PFSK-1 (cell line): ENCODE results near the gene SGK1.

ENCODE experiments used
- FOXP2 ChIP-seq: optimal IDR thresholded peaks from 2 replicates; pipeline ENCODE3; 2011; ENCODE audit warnings: borderline replicate concordance, control low read depth, inconsistent platforms; ENCODE audit not compliant: insufficient read depth; ENCODE audit errors: extremely low read length, extremely low read depth
- POLR2AphosphoS5 ChIP-seq: IDR thresholded peaks from 2 replicates; pipeline ENCODE4 v1.6.1; 2012; ENCODE audit warnings: low read depth, mild to moderate bottlenecking, control low read depth, low read length, moderate library complexity
- SIN3A ChIP-seq: IDR thresholded peaks from 2 replicates; pipeline ENCODE4 v1.6.1; 2012; ENCODE audit warnings: mild to moderate bottlenecking, low read length, moderate library complexity, borderline replicate concordance; ENCODE audit not compliant: insufficient read depth
- TAF1 ChIP-seq: IDR thresholded peaks from 2 replicates; pipeline ENCODE4 v1.6.1; 2012; ENCODE audit warnings: low read length, control low read depth, borderline replicate concordance; ENCODE audit not compliant: insufficient read depth
- TF ChIP-seq, protein P1 (sequence below), 2 experiments: IDR thresholded peaks; 2 replicates each; pipeline versions ENCODE4 v1.6.1 to v1.8.0; 2011 to 2012; ENCODE audit warnings: low read depth in 2 of 2, low read length in 2 of 2, control low read depth in 1 of 2, inconsistent platforms in 1 of 2, mild to moderate bottlenecking in 1 of 2, moderate library complexity in 1 of 2; ENCODE audit not compliant: insufficient read depth in 1 of 2

Gene SGK1

GRCh38 chr6:134307870-134308269, 10.0 kb downstream of the SGK1 start:
- TF ChIP-seq, protein P1, sequence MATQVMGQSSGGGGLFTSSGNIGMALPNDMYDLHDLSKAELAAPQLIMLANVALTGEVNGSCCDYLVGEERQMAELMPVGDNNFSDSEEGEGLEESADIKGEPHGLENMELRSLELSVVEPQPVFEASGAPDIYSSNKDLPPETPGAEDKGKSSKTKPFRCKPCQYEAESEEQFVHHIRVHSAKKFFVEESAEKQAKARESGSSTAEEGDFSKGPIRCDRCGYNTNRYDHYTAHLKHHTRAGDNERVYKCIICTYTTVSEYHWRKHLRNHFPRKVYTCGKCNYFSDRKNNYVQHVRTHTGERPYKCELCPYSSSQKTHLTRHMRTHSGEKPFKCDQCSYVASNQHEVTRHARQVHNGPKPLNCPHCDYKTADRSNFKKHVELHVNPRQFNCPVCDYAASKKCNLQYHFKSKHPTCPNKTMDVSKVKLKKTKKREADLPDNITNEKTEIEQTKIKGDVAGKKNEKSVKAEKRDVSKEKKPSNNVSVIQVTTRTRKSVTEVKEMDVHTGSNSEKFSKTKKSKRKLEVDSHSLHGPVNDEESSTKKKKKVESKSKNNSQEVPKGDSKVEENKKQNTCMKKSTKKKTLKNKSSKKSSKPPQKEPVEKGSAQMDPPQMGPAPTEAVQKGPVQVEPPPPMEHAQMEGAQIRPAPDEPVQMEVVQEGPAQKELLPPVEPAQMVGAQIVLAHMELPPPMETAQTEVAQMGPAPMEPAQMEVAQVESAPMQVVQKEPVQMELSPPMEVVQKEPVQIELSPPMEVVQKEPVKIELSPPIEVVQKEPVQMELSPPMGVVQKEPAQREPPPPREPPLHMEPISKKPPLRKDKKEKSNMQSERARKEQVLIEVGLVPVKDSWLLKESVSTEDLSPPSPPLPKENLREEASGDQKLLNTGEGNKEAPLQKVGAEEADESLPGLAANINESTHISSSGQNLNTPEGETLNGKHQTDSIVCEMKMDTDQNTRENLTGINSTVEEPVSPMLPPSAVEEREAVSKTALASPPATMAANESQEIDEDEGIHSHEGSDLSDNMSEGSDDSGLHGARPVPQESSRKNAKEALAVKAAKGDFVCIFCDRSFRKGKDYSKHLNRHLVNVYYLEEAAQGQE (IDR thresholded peaks at IDR 0.05; ENCODE audit: insufficient read depth in 1 of 2, low read depth in 2 of 2, low read length in 2 of 2): no peak
- no peak for TF ChIP-seq POLR2AphosphoS5
- no peak for TF ChIP-seq TAF1
- no peak for TF ChIP-seq FOXP2
- no peak for TF ChIP-seq SIN3A

DNA sequence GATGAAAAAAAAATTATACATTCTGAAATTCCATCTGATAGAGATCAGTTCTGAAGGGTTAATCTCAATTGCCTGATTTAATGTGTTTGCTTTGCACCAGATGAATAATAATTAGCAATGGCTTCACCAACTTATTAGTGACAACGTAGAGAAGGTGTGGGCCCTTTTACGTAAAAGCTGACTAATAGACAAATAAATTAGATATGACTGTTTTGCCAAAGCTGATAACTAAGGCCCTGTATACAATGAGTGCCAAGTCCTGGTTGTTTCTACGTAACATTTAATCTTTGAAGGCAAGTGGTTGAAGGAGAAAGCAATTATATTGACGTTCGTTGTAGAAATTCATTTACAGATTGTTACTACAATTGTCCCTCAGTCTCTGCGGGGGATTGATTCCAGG, 10.8 kb downstream of the SGK1 start:
- no peak for TF ChIP-seq SIN3A
- no peak for TF ChIP-seq FOXP2
- TF ChIP-seq, protein P1 (IDR thresholded peaks at IDR 0.05; ENCODE audit: insufficient read depth in 1 of 2, low read depth in 2 of 2, low read length in 2 of 2): no peak
- TF ChIP-seq TAF1: no peak
- no peak for TF ChIP-seq POLR2AphosphoS5

GRCh38 chr6:134303891-134304290, 14.0 kb downstream of the SGK1 start:
- TF ChIP-seq, protein P1 (IDR thresholded peaks at IDR 0.05; ENCODE audit: insufficient read depth in 1 of 2, low read depth in 2 of 2, low read length in 2 of 2): no peak
- no peak for TF ChIP-seq POLR2AphosphoS5
- no peak for TF ChIP-seq SIN3A
- no peak for TF ChIP-seq FOXP2
- TF ChIP-seq TAF1: no peak

DNA sequence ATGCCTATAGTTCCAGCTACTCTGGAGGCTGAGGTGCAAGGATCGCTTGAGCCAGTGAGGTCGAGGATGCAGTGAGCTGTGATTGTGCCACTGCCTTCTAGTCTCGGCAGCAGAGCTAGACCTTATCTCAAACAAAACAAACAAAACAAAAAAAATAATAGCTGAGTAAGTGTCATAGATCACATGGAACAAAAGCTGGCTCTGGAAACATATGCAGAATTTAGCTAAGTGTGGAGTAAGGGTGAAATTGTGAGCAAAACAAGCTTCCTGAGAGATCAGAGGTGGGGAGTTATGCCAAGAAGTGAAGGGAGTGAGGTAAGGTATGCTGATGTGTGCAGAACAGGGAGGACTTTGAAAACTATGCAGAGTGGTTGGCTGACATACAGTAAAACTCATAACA, 18.7 kb downstream of the SGK1 start:
- TF ChIP-seq FOXP2 (no peak), POLR2AphosphoS5 (no peak), SIN3A (no peak), TAF1 (no peak)
- TF ChIP-seq, protein P1 (IDR thresholded peaks at IDR 0.05; ENCODE audit: insufficient read depth in 1 of 2, low read depth in 2 of 2, low read length in 2 of 2): no peak

DNA sequence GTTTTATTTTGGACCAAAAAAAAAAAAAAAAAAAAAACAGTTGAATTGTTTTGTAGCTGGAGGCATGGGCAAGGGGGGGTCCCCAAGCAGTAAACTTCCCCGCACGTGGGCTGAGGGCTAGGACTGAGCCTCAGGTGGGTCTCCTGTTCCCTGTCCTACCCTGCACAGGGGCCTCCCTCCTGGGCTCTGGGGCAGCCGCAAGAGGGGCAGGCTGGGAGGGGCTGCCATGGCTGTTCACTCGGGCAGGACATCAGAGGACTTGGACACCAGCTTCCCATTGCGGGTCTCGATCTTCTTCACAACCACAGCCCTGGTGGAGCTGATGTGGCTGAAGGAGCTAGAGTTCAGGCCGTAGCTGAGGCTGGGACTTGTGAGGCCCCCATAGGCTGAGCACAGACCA, 21.1 kb downstream of the SGK1 start:
- no peak for TF ChIP-seq FOXP2
- TF ChIP-seq, protein P1 (IDR thresholded peaks at IDR 0.05; ENCODE audit: insufficient read depth in 1 of 2, low read depth in 2 of 2, low read length in 2 of 2): no peak
- TF ChIP-seq POLR2AphosphoS5: no peak
- TF ChIP-seq SIN3A: no peak
- TF ChIP-seq TAF1: no peak
